Measurements from ENCODE around the gene SLC30A3.

Gene SLC30A3

GRCh38 chr2:27249891-27250651 is 12.8 kb downstream of the SLC30A3 start:
- TF ChIP-seq CTCF (IDR thresholded peaks at IDR 0.05; ENCODE audit: insufficient read depth, low read depth, low read length, missing control alignments): peak; percentile 85
- peak; percentile 69 for DNase-seq (ENCODE audit: low read depth)
- no peak overlapping the region for H3K4me3 ChIP-seq (ENCODE audit: low read depth, low read length)

DNA sequence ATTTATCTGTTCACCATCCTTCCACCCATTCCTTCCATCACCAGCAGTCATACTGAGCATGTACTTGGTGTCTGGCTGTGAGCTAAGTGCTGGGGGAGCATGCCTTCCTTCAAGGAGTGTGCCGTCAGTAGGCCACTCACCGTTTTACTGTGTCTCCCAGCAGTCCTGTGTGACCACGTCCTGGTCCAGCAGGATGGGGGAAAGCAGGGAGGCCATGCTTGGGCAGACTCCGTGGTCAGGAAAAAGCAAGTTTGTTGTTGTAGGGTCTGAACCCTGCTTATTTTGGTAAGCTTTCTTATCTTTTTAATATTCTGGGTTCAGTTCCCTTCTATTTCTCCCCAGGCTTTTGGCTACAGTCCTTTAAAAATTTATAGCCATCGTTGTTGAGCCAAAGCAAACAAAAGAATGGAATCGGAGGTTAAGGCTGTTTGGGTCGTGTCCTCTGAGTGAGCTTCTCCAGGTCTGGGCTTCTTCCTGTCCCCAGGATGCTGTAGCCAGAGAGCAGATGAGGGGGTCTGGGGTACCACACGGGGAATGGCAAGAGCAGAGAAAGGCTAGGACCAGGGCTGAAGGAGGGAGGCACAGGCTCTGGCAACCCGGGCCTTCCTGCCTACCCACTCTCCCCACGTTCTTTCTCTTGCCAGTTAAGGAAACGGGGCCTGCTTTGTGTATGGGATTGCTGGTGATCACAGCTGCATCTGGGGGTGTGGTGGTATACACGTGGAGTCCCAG is 13.5 kb downstream of the SLC30A3 start:
- no peak for DNase-seq (ENCODE audit: low read depth)
- no peak overlapping the region for H3K4me3 ChIP-seq (ENCODE audit: low read depth, low read length)

DNA sequence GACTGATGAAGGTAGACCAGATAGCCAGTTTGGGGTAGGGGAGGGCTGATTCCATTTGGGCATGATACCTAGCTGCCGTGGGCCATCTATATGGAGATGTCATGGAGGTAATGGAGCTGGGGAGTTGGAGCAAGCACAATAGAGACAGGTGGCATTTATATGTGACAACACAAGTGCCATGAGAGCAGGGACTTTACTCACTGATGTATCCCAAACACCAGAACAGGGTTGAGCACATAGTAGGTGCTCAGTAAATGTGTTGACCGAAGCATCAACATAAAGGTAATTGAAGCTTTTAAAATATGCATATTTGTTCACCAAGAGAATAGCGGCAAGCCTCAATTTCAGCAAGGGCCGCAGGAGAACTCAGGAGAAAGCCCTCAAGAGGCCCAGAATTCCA is 15.0 kb downstream of the SLC30A3 start:
- no peak for DNase-seq (ENCODE audit: low read depth)
- TF ChIP-seq CTCF (IDR thresholded peaks at IDR 0.05; ENCODE audit: insufficient read depth, low read depth, low read length, missing control alignments): no peak
- no peak overlapping the region for H3K4me3 ChIP-seq (ENCODE audit: low read depth, low read length)

More for the DNA sequence above, 13.5 kb downstream of the SLC30A3 start:
- no peak for TF ChIP-seq CTCF (IDR thresholded peaks at IDR 0.05; ENCODE audit: insufficient read depth, low read depth, low read length, missing control alignments)

GRCh38 chr2:27245626-27246025 is 17.2 kb downstream of the SLC30A3 start:
- no peak for DNase-seq (ENCODE audit: low read depth)
- H3K4me3 ChIP-seq (ENCODE audit: low read depth, low read length): no peak overlapping the region
- TF ChIP-seq CTCF (IDR thresholded peaks at IDR 0.05; ENCODE audit: insufficient read depth, low read depth, low read length, missing control alignments): no peak

DNA sequence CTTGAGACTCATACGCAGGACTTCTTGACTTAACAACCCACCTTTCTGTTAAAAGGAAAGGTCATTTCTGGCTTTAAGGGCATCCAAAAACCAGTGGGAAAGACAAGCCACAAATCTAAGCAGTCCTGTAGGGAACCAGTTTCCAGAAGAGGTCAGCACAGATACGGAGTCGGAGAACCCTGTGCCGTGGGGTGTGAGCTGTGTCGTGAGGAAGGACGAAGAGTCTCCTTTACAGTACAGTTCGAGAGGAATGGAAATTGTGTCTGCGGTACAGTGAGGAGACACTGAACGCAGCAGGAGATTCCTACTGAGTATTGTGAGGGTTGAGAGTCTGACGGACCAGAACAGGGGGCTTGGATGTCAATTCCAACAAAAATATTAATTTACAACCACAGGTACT is 17.7 kb downstream of the SLC30A3 start:
- no peak for DNase-seq (ENCODE audit: low read depth)
- TF ChIP-seq CTCF (IDR thresholded peaks at IDR 0.05; ENCODE audit: insufficient read depth, low read depth, low read length, missing control alignments): no peak
- H3K4me3 ChIP-seq (ENCODE audit: low read depth, low read length): no peak overlapping the region

DNA sequence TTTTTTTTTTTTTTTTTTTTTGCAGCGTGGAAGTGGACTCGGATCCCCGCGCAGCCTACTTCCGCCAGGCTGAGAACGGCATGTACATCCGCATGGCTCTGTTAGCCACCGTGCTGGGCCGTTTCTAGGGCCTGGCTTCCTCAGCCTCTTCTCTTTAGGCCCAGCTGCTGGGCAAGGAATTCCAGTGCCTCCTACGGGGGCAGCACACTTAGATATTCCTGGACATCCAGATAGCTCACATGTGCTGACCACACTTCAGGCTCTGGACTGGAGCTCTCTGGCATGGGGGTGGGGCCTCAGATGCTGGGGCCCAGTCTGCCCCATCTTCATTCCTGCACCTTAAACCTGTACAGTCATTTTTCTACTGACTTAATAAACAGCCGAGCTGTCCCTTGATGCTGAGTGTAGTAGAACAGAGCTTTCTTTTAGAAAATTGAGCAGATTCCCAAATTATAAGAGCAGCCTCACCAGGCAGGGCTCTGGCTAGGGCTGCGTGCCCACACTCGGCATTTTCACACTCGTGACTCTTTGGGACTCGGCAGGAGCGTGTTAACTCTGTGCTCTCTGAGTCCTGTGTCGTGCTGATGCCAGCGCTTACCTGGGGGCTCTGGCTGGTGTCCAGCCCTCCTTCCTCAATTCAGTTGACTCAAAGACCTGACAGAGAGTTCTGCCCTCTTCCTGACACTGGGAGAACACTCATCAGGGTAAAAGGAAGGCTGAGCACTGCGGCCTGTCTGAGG is 19.3 kb downstream of the SLC30A3 start:
- no peak for TF ChIP-seq CTCF (IDR thresholded peaks at IDR 0.05; ENCODE audit: insufficient read depth, low read depth, low read length, missing control alignments)
- no peak overlapping the region for H3K4me3 ChIP-seq (ENCODE audit: low read depth, low read length)
- no peak for DNase-seq (ENCODE audit: low read depth)
